Stimulated activated naive CD8-positive, alpha-beta T cell treated with anti-CD3 and anti-CD28 coated beads, Interleukin-15, amount 100 ng/mL, for 72 hours (primary cell): ENCODE measurements around the gene MLPH.

Source experiments
- ATAC-seq: fragments of 150-1000 bp; cut with Tn5 transposase; 2 replicates; pipeline ENCODE4 v1.10.0; 2021; ENCODE audit warnings: mild to moderate bottlenecking, moderate library complexity
- DNase-seq, 2 donors: peaks; one replicate each; pipeline ENCODE4 v3.0.0; 2021 to 2022
- H3K27ac Mint-ChIP-seq, 2 donors: one replicate each; pipeline ENCODE4 v1.8.0; 2022; ENCODE audit warnings: mild to moderate bottlenecking in 2 of 2, mixed read lengths in 2 of 2, moderate library complexity in 2 of 2
- H3K27me3 Mint-ChIP-seq: one replicate; pipeline ENCODE4 v1.8.0; 2022; ENCODE audit warnings: mixed read lengths
- H3K4me1 Mint-ChIP-seq: one replicate; pipeline ENCODE4 v1.8.0; 2022; ENCODE audit warnings: mild to moderate bottlenecking, mixed read lengths
- H3K4me3 Mint-ChIP-seq, 2 donors: one replicate each; pipeline ENCODE4 v1.8.0; 2022; ENCODE audit warnings: mild to moderate bottlenecking in 2 of 2, mixed read lengths in 2 of 2, moderate library complexity in 1 of 2
- H3K9me3 Mint-ChIP-seq, 2 donors: one replicate each; pipeline ENCODE4 v1.8.0; 2022; ENCODE audit warnings: mixed read lengths in 2 of 2

MLPH gene

GRCh38 chr2:237530472-237531433 is 43.7 kb downstream of the MLPH start:
- ATAC-seq = no peak
- H3K27ac Mint-ChIP-seq = no peak overlapping the region

GRCh38 chr2:237532160-237532559 is 45.1 kb downstream of the MLPH start:
- no peaks in the 10 kb centered on the region for H3K9me3 Mint-ChIP-seq
- ATAC-seq = no peak
- no peaks in the 10 kb centered on the region for H3K4me1 Mint-ChIP-seq
- no peak for DNase-seq
- H3K4me3 Mint-ChIP-seq = no peak overlapping the region
- no peak overlapping the region for H3K27ac Mint-ChIP-seq
- no peaks in the 10 kb centered on the region for H3K27me3 Mint-ChIP-seq

More at GRCh38 chr2:237530472-237531433, 43.7 kb downstream of the MLPH start:
- H3K4me3 Mint-ChIP-seq = no peak overlapping the region
- no peaks in the 10 kb centered on the region for H3K27me3 Mint-ChIP-seq
- no peak for DNase-seq
- H3K9me3 Mint-ChIP-seq = no peaks in the 10 kb centered on the region
- H3K4me1 Mint-ChIP-seq = no peaks in the 10 kb centered on the region

GRCh38 chr2:237533668-237534161 is 46.7 kb downstream of the MLPH start:
- Mint-ChIP-seq H3K4me1 (no peaks in the 10 kb centered on the region), H3K27ac (no peak overlapping the region), H3K4me3 (no peak overlapping the region), H3K9me3 (no peaks in the 10 kb centered on the region), H3K27me3 (no peaks in the 10 kb centered on the region)
- no peak for DNase-seq
- ATAC-seq = no peak

GRCh38 chr2:237534380-237534779 is 47.3 kb downstream of the MLPH start:
- H3K4me3 Mint-ChIP-seq = no peak overlapping the region
- H3K9me3 Mint-ChIP-seq = no peaks in the 10 kb centered on the region
- H3K27ac Mint-ChIP-seq = peak overlapping the region in 1 of 2 donors; percentile 5
- H3K4me1 Mint-ChIP-seq = no peaks in the 10 kb centered on the region
- ATAC-seq = no peak
- H3K27me3 Mint-ChIP-seq = no peaks in the 10 kb centered on the region
- no peak for DNase-seq

GRCh38 chr2:237535385-237536082 is 48.5 kb downstream of the MLPH start:
- Mint-ChIP-seq H3K4me3 (no peak overlapping the region), H3K9me3 (no peaks in the 10 kb centered on the region), H3K4me1 (no peaks in the 10 kb centered on the region), H3K27me3 (no peaks in the 10 kb centered on the region), H3K27ac (no peak overlapping the region)
- no peak for DNase-seq
- no peak for ATAC-seq

- no peaks in the 10 kb centered on the region for H3K27me3 Mint-ChIP-seq
- no peaks in the 10 kb centered on the region for H3K4me1 Mint-ChIP-seq
- no peak overlapping the region for H3K27ac Mint-ChIP-seq
- H3K4me3 Mint-ChIP-seq = no peak overlapping the region
- no peaks in the 10 kb centered on the region for H3K9me3 Mint-ChIP-seq
- ATAC-seq (no peak), DNase-seq (no peak)
Observed at GRCh38 chr2:237536083-237536415, 49.0 kb downstream of the MLPH start.

- Mint-ChIP-seq H3K4me1 (no peaks in the 10 kb centered on the region), H3K27ac (no peak overlapping the region), H3K4me3 (no peak overlapping the region), H3K9me3 (no peaks in the 10 kb centered on the region), H3K27me3 (no peaks in the 10 kb centered on the region)
- DNase-seq (no peak), ATAC-seq (no peak)
Observed at GRCh38 chr2:237536617-237537016, 49.6 kb downstream of the MLPH start.

- no peak for ATAC-seq
- H3K4me3 Mint-ChIP-seq = no peak overlapping the region
Observed at GRCh38 chr2:237538001-237538720, 51.1 kb downstream of the MLPH start.

GRCh38 chr2:237538901-237539300 is 51.9 kb downstream of the MLPH start:
- no peak overlapping the region for H3K27ac Mint-ChIP-seq
- no peak for DNase-seq
- no peaks in the 10 kb centered on the region for H3K4me1 Mint-ChIP-seq
- no peak overlapping the region for H3K4me3 Mint-ChIP-seq
- H3K9me3 Mint-ChIP-seq = no peaks in the 10 kb centered on the region
- no peaks in the 10 kb centered on the region for H3K27me3 Mint-ChIP-seq
- ATAC-seq = no peak

More at GRCh38 chr2:237538001-237538720, 51.1 kb downstream of the MLPH start:
- Mint-ChIP-seq H3K27me3 (no peaks in the 10 kb centered on the region), H3K27ac (no peak overlapping the region), H3K9me3 (no peaks in the 10 kb centered on the region), H3K4me1 (no peaks in the 10 kb centered on the region)
- DNase-seq = no peak

- Mint-ChIP-seq H3K9me3 (no peaks in the 10 kb centered on the region), H3K4me1 (no peaks in the 10 kb centered on the region), H3K4me3 (no peak overlapping the region), H3K27me3 (no peaks in the 10 kb centered on the region), H3K27ac (peak overlapping the region in 1 of 2 donors; percentile 33)
- no peak for DNase-seq
- ATAC-seq = no peak
Observed at GRCh38 chr2:237539681-237540080, 52.6 kb downstream of the MLPH start.

GRCh38 chr2:237540223-237540775 is 53.2 kb downstream of the MLPH start:
- Mint-ChIP-seq H3K4me3 (no peak overlapping the region), H3K27me3 (no peaks in the 10 kb centered on the region)

GRCh38 chr2:237540823-237541222 is 53.8 kb downstream of the MLPH start:
- Mint-ChIP-seq H3K4me1 (no peaks in the 10 kb centered on the region), H3K27me3 (no peaks in the 10 kb centered on the region), H3K4me3 (no peak overlapping the region), H3K9me3 (no peaks in the 10 kb centered on the region), H3K27ac (no peak overlapping the region)
- DNase-seq (no peak), ATAC-seq (no peak)

More at GRCh38 chr2:237540223-237540775, 53.2 kb downstream of the MLPH start:
- Mint-ChIP-seq H3K27ac (no peak overlapping the region), H3K4me1 (no peaks in the 10 kb centered on the region), H3K9me3 (no peaks in the 10 kb centered on the region)
- ATAC-seq (no peak), DNase-seq (no peak)

- Mint-ChIP-seq H3K27ac (no peak overlapping the region), H3K27me3 (no peaks in the 10 kb centered on the region), H3K4me1 (no peaks in the 10 kb centered on the region), H3K9me3 (no peaks in the 10 kb centered on the region), H3K4me3 (no peak overlapping the region)
- ATAC-seq = no peak
- no peak for DNase-seq
Observed at GRCh38 chr2:237541243-237541642, 54.2 kb downstream of the MLPH start.

GRCh38 chr2:237542001-237542704 is 55.1 kb downstream of the MLPH start:
- DNase-seq (no peak), ATAC-seq (no peak)
- H3K4me3 Mint-ChIP-seq = no peak overlapping the region
- H3K27me3 Mint-ChIP-seq = no peaks in the 10 kb centered on the region
- H3K27ac Mint-ChIP-seq = no peak overlapping the region
- no peaks in the 10 kb centered on the region for H3K9me3 Mint-ChIP-seq
- no peaks in the 10 kb centered on the region for H3K4me1 Mint-ChIP-seq
